IMR-90 (cell line): ENCODE measurements around the gene PDLIM5. TPM values are rescaled to one million over a fixed set of nuclear protein-coding genes. Genes with fewer than 3 reads are reported as not detected.

Experiments
- ATAC-seq: fragments of 200-7000 bp; cut with Tn5 transposase; 2 replicates; pipeline ENCODE4 v1.9.1; 2020; ENCODE audit warnings: low read depth, mild to moderate bottlenecking, moderate library complexity
- BruUV-seq: library from RNA; stranded (reverse); fragments of 400-500 nt; replicated peaks from 2 replicates; lab custom pipeline; 2021; lab: Mats Ljungman, UMichigan
- CTCF ChIA-PET: fragments of 300-600 bp; formaldehyde crosslinking; extraction: SDS; loops from one replicate; lab custom pipeline; 2021; ENCODE audit warnings: antibody characterized with exemption; lab: Yijun Ruan, JAX
- POLR2A ChIA-PET: fragments of 300-600 bp; sonication (Branson Sonifier 250); formaldehyde crosslinking; loops from one replicate; lab custom pipeline; 2022; ENCODE audit warnings: antibody characterized with exemption; ENCODE audit not compliant: unreplicated experiment; lab: Charles Lee
- DNase-seq: peaks from one replicate; pipeline ENCODE4 v3.0.0; 2013
- H2AFZ ChIP-seq: replicated peaks from 2 replicates; pipeline ENCODE3; 2013; ENCODE audit warnings: low read length, mild to moderate bottlenecking; ENCODE audit not compliant: poor library complexity
- H2AK5ac ChIP-seq: 2 replicates; pipeline ENCODE4 v1.6.1; 2013; ENCODE audit warnings: low read depth, low read length, inconsistent platforms
- H2AK9ac ChIP-seq: replicated peaks from 2 replicates; pipeline ENCODE3; 2013; ENCODE audit warnings: mild to moderate bottlenecking, low read depth, low read length, moderate library complexity; ENCODE audit not compliant: poor library complexity
- H2BK120ac ChIP-seq: 2 replicates; pipeline ENCODE4 v1.6.1; 2013; ENCODE audit warnings: low read depth, low read length, inconsistent platforms
- H2BK15ac ChIP-seq: 3 replicates; pipeline ENCODE4 v1.6.1; 2013; ENCODE audit warnings: low read depth, low read length, inconsistent platforms
- H2BK20ac ChIP-seq: 2 replicates; pipeline ENCODE4 v1.6.1; 2013; ENCODE audit warnings: low read depth, mild to moderate bottlenecking, inconsistent platforms, low read length, moderate library complexity
- H2BK5ac ChIP-seq: 2 replicates; pipeline ENCODE4 v1.6.1; 2013; ENCODE audit warnings: mild to moderate bottlenecking, low read depth, low read length, inconsistent platforms; ENCODE audit not compliant: poor library complexity, severe bottlenecking
- H3K14ac ChIP-seq: replicated peaks from 2 replicates; pipeline ENCODE4 v1.6.1; 2013; ENCODE audit warnings: low read depth, low read length, inconsistent platforms
- H3K18ac ChIP-seq: 2 replicates; pipeline ENCODE4 v1.6.1; 2013; ENCODE audit warnings: low read depth, low read length, control low read depth
- H3K23ac ChIP-seq: 2 replicates; pipeline ENCODE4 v1.6.1; 2013; ENCODE audit warnings: low read depth, low read length, inconsistent platforms
- H3K27ac ChIP-seq: 2 replicates; pipeline ENCODE4 v1.5.1; 2013; ENCODE audit warnings: mild to moderate bottlenecking, control low read depth, low read length; ENCODE audit not compliant: insufficient read depth
- H3K27me3 ChIP-seq: 2 replicates; pipeline ENCODE4 v1.6.1; 2013; ENCODE audit warnings: low read length; ENCODE audit not compliant: control insufficient read depth, insufficient read depth
- H3K36me3 ChIP-seq: 2 replicates; pipeline ENCODE4 v1.6.1; 2013; ENCODE audit warnings: low read length, mixed read lengths; ENCODE audit not compliant: control insufficient read depth, insufficient read depth
- H3K4ac ChIP-seq: 2 replicates; pipeline ENCODE4 v1.6.1; 2013; ENCODE audit warnings: low read depth, low read length, inconsistent platforms
- H3K4me1 ChIP-seq: 2 replicates; pipeline ENCODE4 v1.6.1; 2013; ENCODE audit warnings: low read length, mixed read lengths; ENCODE audit not compliant: control insufficient read depth, insufficient read depth
- H3K4me2 ChIP-seq: 2 replicates; pipeline ENCODE4 v1.6.1; 2013; ENCODE audit warnings: low read depth, mild to moderate bottlenecking, control low read depth, low read length, moderate library complexity
- H3K4me3 ChIP-seq: 2 replicates; pipeline ENCODE4 v1.5.1; 2013; ENCODE audit warnings: low read depth, mild to moderate bottlenecking, control low read depth, low read length, moderate library complexity; ENCODE audit not compliant: insufficient read depth
- H3K56ac ChIP-seq: 2 replicates; pipeline ENCODE4 v1.6.1; 2013; ENCODE audit warnings: low read length, inconsistent platforms; ENCODE audit not compliant: insufficient read depth; ENCODE audit errors: extremely low read depth
- H3K79me1 ChIP-seq, 2 experiments: 2 replicates each; pipeline ENCODE4 v1.6.1; 2013; ENCODE audit warnings: low read length in 2 of 2, inconsistent platforms in 1 of 2, low read depth in 1 of 2
- H3K9ac ChIP-seq: 2 replicates; pipeline ENCODE4 v1.6.1; 2013; ENCODE audit warnings: low read depth, low read length, control low read depth
- H3K9me1 ChIP-seq: 2 replicates; pipeline ENCODE4 v1.6.1; 2013; ENCODE audit warnings: low read length, inconsistent platforms; ENCODE audit not compliant: insufficient read depth
- H3K9me3 ChIP-seq: 2 replicates; pipeline ENCODE4 v1.6.1; 2013; ENCODE audit warnings: low read length; ENCODE audit not compliant: control insufficient read depth, insufficient read depth
- H4K20me1 ChIP-seq: 2 replicates; pipeline ENCODE4 v1.6.1; 2013; ENCODE audit warnings: low read length, inconsistent platforms; ENCODE audit not compliant: insufficient read depth
- H4K5ac ChIP-seq: 2 replicates; pipeline ENCODE4 v1.6.1; 2013; ENCODE audit warnings: mild to moderate bottlenecking, low read depth, low read length, control low read depth
- H4K8ac ChIP-seq, 2 experiments: 2 replicates each; pipeline ENCODE4 v1.6.1; 2013; ENCODE audit warnings: low read depth in 2 of 2, low read length in 2 of 2, control low read depth in 1 of 2, inconsistent platforms in 1 of 2
- H4K91ac ChIP-seq: 2 replicates; pipeline ENCODE4 v1.6.1; 2013; ENCODE audit warnings: low read depth, low read length, inconsistent platforms; ENCODE audit not compliant: insufficient read depth
- BHLHE40 ChIP-seq: fragments of 150-350 bp; IDR thresholded peaks from 2 replicates; pipeline ENCODE4 v1.6.1; 2016; ENCODE audit warnings: mild to moderate bottlenecking, low read depth, low read length
- CHD1 ChIP-seq: IDR thresholded peaks from 2 replicates; pipeline ENCODE4 v1.6.1; 2012; ENCODE audit warnings: low read depth, low read length, improper control_type of control experiment
- FOS ChIP-seq: fragments of 150-350 bp; IDR thresholded peaks from 2 replicates; pipeline ENCODE4 v1.6.1; 2016; ENCODE audit warnings: low read depth, low read length
- MAZ ChIP-seq: IDR thresholded peaks from 2 replicates; pipeline ENCODE4 v1.6.1; 2012; ENCODE audit warnings: low read depth, mild to moderate bottlenecking, low read length, improper control_type of control experiment, moderate library complexity, borderline replicate concordance
- MXI1 ChIP-seq: IDR thresholded peaks from 2 replicates; pipeline ENCODE4 v1.6.1; 2012; ENCODE audit warnings: low read depth, mild to moderate bottlenecking, low read length, moderate library complexity, borderline replicate concordance
- NFE2L2 ChIP-seq: fragments of 150-350 bp; IDR thresholded peaks from 2 replicates; pipeline ENCODE4 v1.6.1; 2016; ENCODE audit warnings: low read depth, mild to moderate bottlenecking, low read length
- POLR2A ChIP-seq: IDR thresholded peaks from 2 replicates; pipeline ENCODE4 v1.6.1; 2012; ENCODE audit warnings: mild to moderate bottlenecking, low read depth, low read length
- RAD21 ChIP-seq: IDR thresholded peaks from 2 replicates; pipeline ENCODE4 v1.6.1; 2012; ENCODE audit warnings: low read length, improper control_type of control experiment
- RCOR1 ChIP-seq: IDR thresholded peaks from 2 replicates; pipeline ENCODE4 v1.6.1; 2012; ENCODE audit warnings: mild to moderate bottlenecking, low read length, improper control_type of control experiment; ENCODE audit not compliant: insufficient replicate concordance
- RFX5 ChIP-seq: IDR thresholded peaks from 2 replicates; pipeline ENCODE4 v1.8.0; 2012; ENCODE audit warnings: low read depth, mild to moderate bottlenecking, low read length, moderate library complexity
- SMC3 ChIP-seq: fragments of 150-350 bp; IDR thresholded peaks from 2 replicates; pipeline ENCODE4 v1.6.1; 2016; ENCODE audit warnings: low read depth, mild to moderate bottlenecking, antibody characterized with exemption, low read length, moderate library complexity
- WGBS, 2 experiments: methylation state at CpG; one replicate each; pipeline versions ENCODE4 v1.1.5 to v1.1.7; 2013; ENCODE audit warnings: missing lambda C conversion rate in 2 of 2; ENCODE audit not compliant: insufficient read length in 1 of 2; ENCODE audit errors: extremely low coverage in 2 of 2; 5-methylcytosine and 5-hydroxymethylcytosine counted together
- dilution Hi-C: fragments of 300-500 bp; cut with HindIII; formaldehyde crosslinking; loops from one replicate; pipeline ENCODE4 v1.14.3; 2018; ENCODE audit warnings: low sequenced_read_pairs; ENCODE audit not compliant: unreplicated experiment
- in situ Hi-C: fragments of 300-500 bp; cut with MboI; formaldehyde crosslinking; loops from 3 replicates; pipeline ENCODE4 v1.14.3; 2019; ENCODE audit warnings: low sequenced_read_pairs, inconsistent platforms, mixed read lengths
- intact Hi-C: fragments of 100-400 bp; cut with micrococcal nuclease; formaldehyde crosslinking; loops from 2 replicates; pipeline ENCODE4 v1.10.0; 2022
- polyA plus RNA-seq, 3 experiments: library from polyadenylated mRNA; depleted of rRNA; stranded (reverse); fragments of >200 nt; gene quantifications; 2 replicates each; pipeline ENCODE4 v1.2.3, GENCODE V29; 2012; ENCODE audit warnings: low replicate concordance in 1 of 3
- total RNA-seq: library from RNA; depleted of rRNA; stranded (reverse); fragments of >200 nt; gene quantifications from 2 replicates; pipeline ENCODE4 v1.2.3, GENCODE V29; 2012
- TF ChIP-seq, protein P1 (sequence below): fragments of 150-350 bp; IDR thresholded peaks from 2 replicates; pipeline ENCODE4 v1.6.1; 2017; ENCODE audit warnings: mild to moderate bottlenecking, antibody characterized with exemption, low read length, low read depth

The PDLIM5 gene
- total and polyA plus RNA-seq, 2 of the 4 experiments (the other 2 are of a cell fraction): 96.5 to 188 TPM

DNA sequence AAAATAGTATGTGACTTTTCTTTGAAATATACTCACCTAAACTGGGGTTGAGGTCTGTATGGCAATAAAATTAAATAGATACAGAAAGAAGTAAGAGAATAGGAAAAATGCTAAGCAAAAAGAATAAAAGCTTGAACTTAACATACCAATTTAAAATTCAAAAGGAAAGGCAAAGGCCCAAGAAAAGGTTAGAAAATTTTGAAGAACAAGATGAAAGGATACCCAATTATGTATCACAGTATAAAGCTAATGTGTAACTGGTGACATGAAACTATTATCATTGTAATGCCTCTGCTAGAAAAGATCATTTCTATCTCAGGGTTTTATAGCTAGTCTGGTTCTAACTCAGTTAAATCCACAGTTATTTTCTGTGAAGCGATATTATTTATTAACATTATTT lies 99.1 kb downstream of the PDLIM5 start:
- no CpG with 5 or more reads among the region's 1 CpG for WGBS, 2 experiments
- in situ Hi-C loops (no loop called here), dilution Hi-C loops (no loop called here), intact Hi-C loops (no loop called here)
- Histone ChIP-seq H3K4ac (no peak overlapping the region), H2AFZ (no peak overlapping the region), H4K20me1 (no peaks in the 10 kb centered on the region; the same call in 1 of the 2 replicates), H3K18ac (no peak overlapping the region), H2BK120ac (no peak overlapping the region), H3K79me1 (peaks cover 16 to 33% of the 10 kb centered on the region in 2 experiments), H2AK9ac (no peak overlapping the region), H3K9me3 (no peaks in the 10 kb centered on the region), H3K23ac (no peak overlapping the region), H4K8ac (no peak overlapping the region; a peak in 1 of 4 replicates), H3K4me2 (no peak overlapping the region), H4K91ac (no peak overlapping the region), H2BK5ac (no peak overlapping the region), H3K56ac (no peak overlapping the region), H3K9me1 (peaks cover 2% of the 10 kb centered on the region; the same call in 1 of the 2 replicates), H3K14ac (no peak overlapping the region), H3K27ac (no peak overlapping the region), H3K27me3 (no peaks in the 10 kb centered on the region), H2BK15ac (no peak overlapping the region), H3K36me3 (no peaks in the 10 kb centered on the region; the same call in 1 of the 2 replicates), H3K4me1 (peaks cover 1% of the 10 kb centered on the region; the same call in 1 of the 2 replicates), H3K4me3 (no peak overlapping the region), H2AK5ac (no peak overlapping the region), H3K9ac (no peak overlapping the region), H2BK20ac (no peak overlapping the region), H4K5ac (no peak overlapping the region)
- ChIA-PET CTCF (no interaction called here), POLR2A (no interaction called here)
- TF ChIP-seq RAD21: no peak
- no peak for TF ChIP-seq MAZ
- no peak for TF ChIP-seq NFE2L2
- no peak for TF ChIP-seq MXI1
- TF ChIP-seq, protein P1, sequence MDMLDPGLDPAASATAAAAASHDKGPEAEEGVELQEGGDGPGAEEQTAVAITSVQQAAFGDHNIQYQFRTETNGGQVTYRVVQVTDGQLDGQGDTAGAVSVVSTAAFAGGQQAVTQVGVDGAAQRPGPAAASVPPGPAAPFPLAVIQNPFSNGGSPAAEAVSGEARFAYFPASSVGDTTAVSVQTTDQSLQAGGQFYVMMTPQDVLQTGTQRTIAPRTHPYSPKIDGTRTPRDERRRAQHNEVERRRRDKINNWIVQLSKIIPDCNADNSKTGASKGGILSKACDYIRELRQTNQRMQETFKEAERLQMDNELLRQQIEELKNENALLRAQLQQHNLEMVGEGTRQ: no peak
- no peak for TF ChIP-seq POLR2A
- TF ChIP-seq RFX5: no peak
- TF ChIP-seq RCOR1: no peak
- no peak for TF ChIP-seq SMC3
- TF ChIP-seq CHD1: no peak
- TF ChIP-seq BHLHE40: no peak
- no peak for TF ChIP-seq FOS
- DNase-seq (no peak), ATAC-seq (no peak)
- no TSS peak for BruUV-seq
